ENCODE measurements around the gene ARID5B.

DNA sequence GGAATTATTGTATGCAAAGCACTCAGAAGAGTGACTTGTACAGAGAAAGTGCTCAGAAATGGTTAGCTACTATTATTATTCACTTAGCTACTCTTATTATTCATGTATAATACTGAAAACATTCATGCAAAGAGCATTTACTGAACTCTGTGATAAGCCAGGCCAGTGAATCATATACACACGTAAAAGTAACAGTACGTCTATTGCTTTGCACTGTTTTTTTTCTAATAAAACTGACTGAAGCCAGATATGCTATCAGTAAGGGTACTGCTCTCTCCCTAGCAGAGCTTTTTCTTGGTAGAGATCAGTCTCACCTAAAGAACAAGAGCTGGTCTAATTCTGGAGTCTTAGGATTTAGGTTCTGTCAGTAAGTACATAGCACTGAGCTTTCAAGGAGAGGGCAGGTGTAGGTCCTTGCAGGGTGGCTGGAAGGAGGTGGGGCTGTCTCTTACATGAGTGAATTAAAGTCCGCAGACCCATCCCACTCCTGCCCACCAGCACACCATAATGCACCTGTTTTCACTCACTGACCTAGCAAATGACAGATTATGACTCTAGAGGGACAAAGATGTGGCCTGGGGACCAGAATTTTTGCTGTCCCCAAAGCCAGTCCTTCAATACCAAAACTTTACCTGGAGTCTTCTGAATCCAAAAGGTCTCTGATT, 145.9 kb downstream of the ARID5B start:
- no peak for TF ChIP-seq RAD21 (conservative IDR thresholded peaks at IDR 0.05)
- TF ChIP-seq, protein P1, sequence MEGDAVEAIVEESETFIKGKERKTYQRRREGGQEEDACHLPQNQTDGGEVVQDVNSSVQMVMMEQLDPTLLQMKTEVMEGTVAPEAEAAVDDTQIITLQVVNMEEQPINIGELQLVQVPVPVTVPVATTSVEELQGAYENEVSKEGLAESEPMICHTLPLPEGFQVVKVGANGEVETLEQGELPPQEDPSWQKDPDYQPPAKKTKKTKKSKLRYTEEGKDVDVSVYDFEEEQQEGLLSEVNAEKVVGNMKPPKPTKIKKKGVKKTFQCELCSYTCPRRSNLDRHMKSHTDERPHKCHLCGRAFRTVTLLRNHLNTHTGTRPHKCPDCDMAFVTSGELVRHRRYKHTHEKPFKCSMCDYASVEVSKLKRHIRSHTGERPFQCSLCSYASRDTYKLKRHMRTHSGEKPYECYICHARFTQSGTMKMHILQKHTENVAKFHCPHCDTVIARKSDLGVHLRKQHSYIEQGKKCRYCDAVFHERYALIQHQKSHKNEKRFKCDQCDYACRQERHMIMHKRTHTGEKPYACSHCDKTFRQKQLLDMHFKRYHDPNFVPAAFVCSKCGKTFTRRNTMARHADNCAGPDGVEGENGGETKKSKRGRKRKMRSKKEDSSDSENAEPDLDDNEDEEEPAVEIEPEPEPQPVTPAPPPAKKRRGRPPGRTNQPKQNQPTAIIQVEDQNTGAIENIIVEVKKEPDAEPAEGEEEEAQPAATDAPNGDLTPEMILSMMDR (IDR thresholded peaks at IDR 0.05; ENCODE audit: poor library complexity, severe bottlenecking), result no peak
- TF ChIP-seq, protein P2, sequence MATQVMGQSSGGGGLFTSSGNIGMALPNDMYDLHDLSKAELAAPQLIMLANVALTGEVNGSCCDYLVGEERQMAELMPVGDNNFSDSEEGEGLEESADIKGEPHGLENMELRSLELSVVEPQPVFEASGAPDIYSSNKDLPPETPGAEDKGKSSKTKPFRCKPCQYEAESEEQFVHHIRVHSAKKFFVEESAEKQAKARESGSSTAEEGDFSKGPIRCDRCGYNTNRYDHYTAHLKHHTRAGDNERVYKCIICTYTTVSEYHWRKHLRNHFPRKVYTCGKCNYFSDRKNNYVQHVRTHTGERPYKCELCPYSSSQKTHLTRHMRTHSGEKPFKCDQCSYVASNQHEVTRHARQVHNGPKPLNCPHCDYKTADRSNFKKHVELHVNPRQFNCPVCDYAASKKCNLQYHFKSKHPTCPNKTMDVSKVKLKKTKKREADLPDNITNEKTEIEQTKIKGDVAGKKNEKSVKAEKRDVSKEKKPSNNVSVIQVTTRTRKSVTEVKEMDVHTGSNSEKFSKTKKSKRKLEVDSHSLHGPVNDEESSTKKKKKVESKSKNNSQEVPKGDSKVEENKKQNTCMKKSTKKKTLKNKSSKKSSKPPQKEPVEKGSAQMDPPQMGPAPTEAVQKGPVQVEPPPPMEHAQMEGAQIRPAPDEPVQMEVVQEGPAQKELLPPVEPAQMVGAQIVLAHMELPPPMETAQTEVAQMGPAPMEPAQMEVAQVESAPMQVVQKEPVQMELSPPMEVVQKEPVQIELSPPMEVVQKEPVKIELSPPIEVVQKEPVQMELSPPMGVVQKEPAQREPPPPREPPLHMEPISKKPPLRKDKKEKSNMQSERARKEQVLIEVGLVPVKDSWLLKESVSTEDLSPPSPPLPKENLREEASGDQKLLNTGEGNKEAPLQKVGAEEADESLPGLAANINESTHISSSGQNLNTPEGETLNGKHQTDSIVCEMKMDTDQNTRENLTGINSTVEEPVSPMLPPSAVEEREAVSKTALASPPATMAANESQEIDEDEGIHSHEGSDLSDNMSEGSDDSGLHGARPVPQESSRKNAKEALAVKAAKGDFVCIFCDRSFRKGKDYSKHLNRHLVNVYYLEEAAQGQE (IDR thresholded peaks at IDR 0.05; ENCODE audit: borderline replicate concordance), result no peak
- no peak for TF ChIP-seq EP300 (conservative IDR thresholded peaks at IDR 0.05; ENCODE audit: poor library complexity, severe bottlenecking)
- TF ChIP-seq POLR2AphosphoS5 (IDR thresholded peaks at IDR 0.05), result no peak
- no peak for TF ChIP-seq MXI1 (conservative IDR thresholded peaks at IDR 0.05; ENCODE audit: poor library complexity, severe bottlenecking)
- no peak for TF ChIP-seq TAF1 (IDR thresholded peaks at IDR 0.05; ENCODE audit: low read depth)

Measured in neural cell (in vitro differentiated cells).